HCT116 (cell line): ENCODE results near the gene FRMPD1.

Experiments used
- EZH2 ChIP-seq: fragments of 200-600 bp; sonication (generic); IDR thresholded peaks from 2 replicates; pipeline ENCODE4 v1.6.1; 2017; ENCODE audit warnings: antibody characterized with exemption, mixed run types
- EZH2phosphoT487 ChIP-seq: fragments of 200-600 bp; IDR thresholded peaks from 2 replicates; pipeline ENCODE4 v1.6.1; 2018; ENCODE audit warnings: antibody characterized with exemption, borderline replicate concordance
- JUND ChIP-seq: IDR thresholded peaks from 2 replicates; pipeline ENCODE4 v1.6.1; 2012
- POLR2A ChIP-seq: IDR thresholded peaks from 2 replicates; pipeline ENCODE4 v1.7.0; 2011; ENCODE audit warnings: borderline replicate concordance; ENCODE audit not compliant: insufficient read depth, insufficient read length; ENCODE audit errors: extremely low read depth
- POLR2AphosphoS5 ChIP-seq: IDR thresholded peaks from 2 replicates; pipeline ENCODE4 v1.6.1; 2011; ENCODE audit warnings: mild to moderate bottlenecking, low read depth, low read length, moderate library complexity
- RAD21 ChIP-seq: IDR thresholded peaks from 2 replicates; pipeline ENCODE4 v1.6.1; 2012; ENCODE audit warnings: low read depth, mild to moderate bottlenecking
- SIN3A ChIP-seq: IDR thresholded peaks from 2 replicates; pipeline ENCODE4 v1.6.1; 2012; ENCODE audit warnings: low read depth
- SRF ChIP-seq: IDR thresholded peaks from 2 replicates; pipeline ENCODE4 v1.6.1; 2012; ENCODE audit warnings: low read depth
- ZNF274 ChIP-seq: fragments of 200-500 bp; sonication (Bioruptor generic); IDR thresholded peaks from 2 replicates; pipeline ENCODE4 v1.6.1; 2014; ENCODE audit warnings: mild to moderate bottlenecking, low read depth, low read length, inconsistent platforms
- TF ChIP-seq, protein P1 (sequence below), 3 experiments: fragments of 200-600 bp in 1 of 3; sonication (generic) in 1 of 3; IDR thresholded peaks in 2 of 3; conservative IDR thresholded peaks in 1 of 3; 2 replicates each; pipeline ENCODE4 v1.5.1; 2012 to 2017; ENCODE audit warnings: low read depth in 2 of 3, low read length in 2 of 3, antibody characterized with exemption in 1 of 3, borderline replicate concordance in 1 of 3, control low read depth in 1 of 3, mild to moderate bottlenecking in 1 of 3, mixed read lengths in 1 of 3, mixed run types in 1 of 3, moderate library complexity in 1 of 3; ENCODE audit not compliant: insufficient read depth in 1 of 3
- TF ChIP-seq, protein P2 (sequence below): IDR thresholded peaks from 2 replicates; pipeline ENCODE4 v1.6.1; 2012
- TF ChIP-seq, protein P3 (sequence below): IDR thresholded peaks from 2 replicates; pipeline ENCODE4 v1.6.1; 2012

DNA sequence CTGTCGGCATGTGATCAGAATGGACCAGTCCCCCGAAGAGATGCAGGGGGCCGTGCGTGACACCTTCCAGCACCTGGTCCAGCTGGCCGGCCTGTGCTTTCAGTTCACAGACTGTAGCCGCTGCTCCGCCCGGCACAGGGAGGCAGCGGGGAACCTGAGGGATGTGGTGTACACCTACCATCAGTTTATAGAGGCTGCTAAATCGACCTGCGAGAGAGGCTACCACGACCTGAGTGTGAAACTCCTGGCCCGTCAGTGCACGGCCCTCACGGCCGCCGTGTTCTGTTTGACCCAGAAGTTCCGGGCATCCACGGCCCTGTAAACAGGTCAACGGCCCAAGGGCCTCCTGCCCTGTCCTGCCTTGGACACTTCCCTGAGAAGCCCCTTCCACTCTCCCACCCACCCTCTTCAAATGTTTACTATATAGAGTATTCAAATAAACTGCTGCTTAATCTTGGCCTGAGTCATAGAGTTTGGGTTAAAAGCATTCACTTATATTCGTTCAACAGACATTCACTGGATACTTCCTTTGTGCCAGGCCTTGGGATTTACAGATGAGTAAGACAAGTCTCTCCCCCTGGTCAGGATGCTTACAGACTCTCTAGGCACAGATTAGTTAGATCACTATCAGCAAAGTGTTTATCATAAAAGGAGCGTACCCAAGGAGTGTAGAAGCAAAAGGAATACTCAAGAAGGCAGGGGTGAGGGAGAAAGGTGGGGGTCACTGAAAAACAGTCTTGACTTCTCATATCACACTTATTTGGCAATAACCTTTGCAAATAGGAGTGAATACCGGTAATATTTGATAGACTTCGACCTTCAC lies 95.9 kb downstream of the FRMPD1 start:
- TF ChIP-seq POLR2A (no peak), SIN3A (no peak), EZH2 (no peak), RAD21 (no peak), ZNF274 (no peak), EZH2phosphoT487 (no peak), JUND (no peak), POLR2AphosphoS5 (no peak), SRF (no peak)
- TF ChIP-seq, protein P1, sequence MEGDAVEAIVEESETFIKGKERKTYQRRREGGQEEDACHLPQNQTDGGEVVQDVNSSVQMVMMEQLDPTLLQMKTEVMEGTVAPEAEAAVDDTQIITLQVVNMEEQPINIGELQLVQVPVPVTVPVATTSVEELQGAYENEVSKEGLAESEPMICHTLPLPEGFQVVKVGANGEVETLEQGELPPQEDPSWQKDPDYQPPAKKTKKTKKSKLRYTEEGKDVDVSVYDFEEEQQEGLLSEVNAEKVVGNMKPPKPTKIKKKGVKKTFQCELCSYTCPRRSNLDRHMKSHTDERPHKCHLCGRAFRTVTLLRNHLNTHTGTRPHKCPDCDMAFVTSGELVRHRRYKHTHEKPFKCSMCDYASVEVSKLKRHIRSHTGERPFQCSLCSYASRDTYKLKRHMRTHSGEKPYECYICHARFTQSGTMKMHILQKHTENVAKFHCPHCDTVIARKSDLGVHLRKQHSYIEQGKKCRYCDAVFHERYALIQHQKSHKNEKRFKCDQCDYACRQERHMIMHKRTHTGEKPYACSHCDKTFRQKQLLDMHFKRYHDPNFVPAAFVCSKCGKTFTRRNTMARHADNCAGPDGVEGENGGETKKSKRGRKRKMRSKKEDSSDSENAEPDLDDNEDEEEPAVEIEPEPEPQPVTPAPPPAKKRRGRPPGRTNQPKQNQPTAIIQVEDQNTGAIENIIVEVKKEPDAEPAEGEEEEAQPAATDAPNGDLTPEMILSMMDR (IDR thresholded peaks at IDR 0.05 in 2 of 3, conservative IDR thresholded peaks at IDR 0.05 in 1 of 3; ENCODE audit: borderline replicate concordance in 1 of 3, insufficient read depth in 1 of 3, low read depth in 2 of 3, low read length in 2 of 3): no peak
- TF ChIP-seq, protein P2, sequence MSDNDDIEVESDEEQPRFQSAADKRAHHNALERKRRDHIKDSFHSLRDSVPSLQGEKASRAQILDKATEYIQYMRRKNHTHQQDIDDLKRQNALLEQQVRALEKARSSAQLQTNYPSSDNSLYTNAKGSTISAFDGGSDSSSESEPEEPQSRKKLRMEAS: no peak
- TF ChIP-seq, protein P3, sequence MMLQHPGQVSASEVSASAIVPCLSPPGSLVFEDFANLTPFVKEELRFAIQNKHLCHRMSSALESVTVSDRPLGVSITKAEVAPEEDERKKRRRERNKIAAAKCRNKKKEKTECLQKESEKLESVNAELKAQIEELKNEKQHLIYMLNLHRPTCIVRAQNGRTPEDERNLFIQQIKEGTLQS: no peak
